Parathyroid adenoma (tissue), 2 donors: ENCODE results near the gene GOSR1.

ENCODE experiments used
- H2AFZ ChIP-seq: fragments of 300-600 bp; sonication (generic); one replicate; pipeline ENCODE4 v1.7.0; 2017; ENCODE audit warnings: antibody characterized with exemption, mild to moderate bottlenecking
- H3K27ac ChIP-seq: fragments of 300-600 bp; sonication (generic); one replicate; pipeline ENCODE4 v1.7.0; 2017
- H3K27me3 ChIP-seq: fragments of 300-600 bp; sonication (generic); one replicate; pipeline ENCODE4 v1.7.0; 2017; ENCODE audit warnings: low read length; ENCODE audit not compliant: control insufficient read depth, insufficient read depth
- H3K36me3 ChIP-seq: fragments of 300-600 bp; sonication (generic); one replicate; pipeline ENCODE4 v1.7.0; 2017; ENCODE audit warnings: low read length; ENCODE audit not compliant: control insufficient read depth, insufficient read depth
- H3K4me1 ChIP-seq: fragments of 300-600 bp; sonication (generic); one replicate; pipeline ENCODE4 v1.7.0; 2017; ENCODE audit warnings: control low read depth
- H3K4me2 ChIP-seq: fragments of 300-600 bp; sonication (generic); one replicate; pipeline ENCODE4 v1.7.0; 2017; ENCODE audit warnings: low read length
- H3K4me3 ChIP-seq: fragments of 300-600 bp; sonication (generic); one replicate; pipeline ENCODE4 v1.7.0; 2017; ENCODE audit warnings: low read depth, low read length
- H3K79me2 ChIP-seq: fragments of 300-600 bp; sonication (generic); one replicate; pipeline ENCODE4 v1.7.0; 2017; ENCODE audit warnings: control low read depth
- H3K9ac ChIP-seq: fragments of 300-600 bp; sonication (generic); one replicate; pipeline ENCODE4 v1.7.0; 2017; ENCODE audit warnings: mild to moderate bottlenecking
- H3K9me3 ChIP-seq: fragments of 300-600 bp; sonication (generic); one replicate; pipeline ENCODE4 v1.7.0; 2017; ENCODE audit warnings: low read length; ENCODE audit not compliant: control insufficient read depth
- CTCF ChIP-seq: fragments of 300-600 bp; sonication (generic); IDR thresholded peaks from one replicate; pipeline ENCODE4 v1.7.0; 2017; ENCODE audit warnings: antibody characterized with exemption, mild to moderate bottlenecking
- donor health status: primary hyperparathyroidism.

The GOSR1 gene

GRCh38 chr17:30495586-30495985 is 18.4 kb downstream of the GOSR1 start:
- no peak overlapping the region for H3K4me3 ChIP-seq
- no peaks in the 10 kb centered on the region for H3K4me1 ChIP-seq
- no peak overlapping the region for H2AFZ ChIP-seq
- H3K4me2 ChIP-seq: no peak overlapping the region
- H3K9ac ChIP-seq: no peak overlapping the region
- H3K36me3 ChIP-seq: no peaks in the 10 kb centered on the region
- no peaks in the 10 kb centered on the region for H3K9me3 ChIP-seq
- no peaks in the 10 kb centered on the region for H3K27me3 ChIP-seq
- no peak for TF ChIP-seq CTCF
- H3K79me2 ChIP-seq: no peaks in the 10 kb centered on the region
- no peak overlapping the region for H3K27ac ChIP-seq

GRCh38 chr17:30503558-30503957 is 26.4 kb downstream of the GOSR1 start:
- Histone ChIP-seq H3K4me2 (no peak overlapping the region), H3K4me3 (no peak overlapping the region), H3K36me3 (no peaks in the 10 kb centered on the region), H3K27ac (no peak overlapping the region), H3K79me2 (no peaks in the 10 kb centered on the region), H3K27me3 (no peaks in the 10 kb centered on the region), H3K9me3 (no peaks in the 10 kb centered on the region), H3K9ac (no peak overlapping the region), H3K4me1 (no peaks in the 10 kb centered on the region), H2AFZ (no peak overlapping the region)
- TF ChIP-seq CTCF: no peak

- H3K36me3 ChIP-seq: no peaks in the 10 kb centered on the region
Observed at GRCh38 chr17:30505868-30506417, 28.7 kb downstream of the GOSR1 start.

GRCh38 chr17:30506481-30506880 is 29.3 kb downstream of the GOSR1 start:
- no peak overlapping the region for H3K4me3 ChIP-seq
- no peak overlapping the region for H3K9ac ChIP-seq
- H3K36me3 ChIP-seq: no peaks in the 10 kb centered on the region
- no peaks in the 10 kb centered on the region for H3K4me1 ChIP-seq
- H3K79me2 ChIP-seq: no peaks in the 10 kb centered on the region
- no peak overlapping the region for H3K4me2 ChIP-seq
- no peak overlapping the region for H2AFZ ChIP-seq
- no peaks in the 10 kb centered on the region for H3K27me3 ChIP-seq
- no peaks in the 10 kb centered on the region for H3K9me3 ChIP-seq
- TF ChIP-seq CTCF: no peak
- no peak overlapping the region for H3K27ac ChIP-seq

More at GRCh38 chr17:30505868-30506417, 28.7 kb downstream of the GOSR1 start:
- H3K79me2 ChIP-seq: no peaks in the 10 kb centered on the region
- TF ChIP-seq CTCF: no peak
- H3K27ac ChIP-seq: no peak overlapping the region
- no peak overlapping the region for H3K4me3 ChIP-seq
- H2AFZ ChIP-seq: no peak overlapping the region
- no peak overlapping the region for H3K9ac ChIP-seq
- no peaks in the 10 kb centered on the region for H3K9me3 ChIP-seq
- H3K27me3 ChIP-seq: no peaks in the 10 kb centered on the region
- H3K4me1 ChIP-seq: no peaks in the 10 kb centered on the region
- H3K4me2 ChIP-seq: no peak overlapping the region

- Histone ChIP-seq H3K4me2 (no peak overlapping the region), H3K27ac (no peak overlapping the region), H3K36me3 (no peaks in the 10 kb centered on the region), H3K9me3 (no peaks in the 10 kb centered on the region), H3K4me1 (no peaks in the 10 kb centered on the region), H2AFZ (no peak overlapping the region), H3K4me3 (no peak overlapping the region), H3K79me2 (peaks cover 5% of the 10 kb centered on the region), H3K27me3 (no peaks in the 10 kb centered on the region), H3K9ac (no peak overlapping the region)
- TF ChIP-seq CTCF: no peak
Observed at GRCh38 chr17:30513346-30513745, 36.1 kb downstream of the GOSR1 start.
